Pancreas (tissue), 10 donors: ENCODE measurements around the gene DCC. TPM values are rescaled to one million over a fixed set of nuclear protein-coding genes. Genes with fewer than 3 reads are reported as not detected.
A peak's percentile ranks its signal among the peaks of the same experiment; 100 is the strongest.

ENCODE experiments used
- ATAC-seq, 4 donors: fragments of 200-7000 bp; cut with Tn5 transposase; one replicate each; pipeline versions ENCODE4 v1.8.0 to v1.9.1; 2020; ENCODE audit warnings: mild to moderate bottlenecking in 4 of 4, moderate library complexity in 4 of 4
- DNase-seq, 6 donors: peaks; one replicate each; pipeline ENCODE4 v3.0.0-alpha.2; 2020
- FAIRE-seq: peaks from 2 replicates; lab custom pipeline; 2012; peaks lifted over from hg19 to GRCh38; lab: Jason Lieb, UNC
- H3K27ac ChIP-seq, 4 donors: fragments of 200-600 bp; sonication (generic); 1 replicate in 3 of 4; 2 replicates in 1 of 4; pipeline versions ENCODE4 v1.5.0 to v1.8.0; 2020
- H3K27me3 ChIP-seq, 4 donors: fragments of 200-600 bp; one replicate each; pipeline ENCODE4 v1.8.0; 2021
- H3K36me3 ChIP-seq, 3 donors: fragments of 200-600 bp; sonication (generic) in 1 of 3; one replicate each; pipeline versions ENCODE4 v1.5.0 to v1.8.0; 2020 to 2021
- H3K4me1 ChIP-seq, 3 donors: fragments of 200-600 bp; one replicate each; pipeline ENCODE4 v1.8.0; 2021
- H3K4me3 ChIP-seq, 4 donors: fragments of 200-600 bp; sonication (generic) in 2 of 4; one replicate each; pipeline versions ENCODE4 v1.5.0 to v1.8.0; 2020 to 2021
- H3K9me3 ChIP-seq, 4 donors: fragments of 200-600 bp; one replicate each; pipeline ENCODE4 v1.8.0; 2021
- CTCF ChIP-seq, 4 donors: fragments of 200-600 bp; sonication (generic) in 3 of 4; IDR thresholded peaks; one replicate each; pipeline versions ENCODE4 v1.5.0 to v1.8.0; 2021; ENCODE audit warnings: antibody characterized with exemption in 4 of 4
- WGBS, 2 donors: extraction: QIAGEN DNeasy Blood & Tissue Kit; methylation state at CpG; one replicate each; pipeline ENCODE4 v1.1.7; 2013; 5-methylcytosine and 5-hydroxymethylcytosine counted together
- intact Hi-C, 3 donors: fragments of 100-400 bp; cut with DNase I; formaldehyde crosslinking; loops; one replicate each; pipeline versions ENCODE4 v1.11.1 to v1.14.2; 2022
- polyA plus RNA-seq, 2 donors: library from polyadenylated mRNA; stranded (reverse); fragments of 200-250 nt; gene quantifications; one replicate each; pipeline ENCODE4 v1.2.3, GENCODE V29; 2013
- total RNA-seq, 6 donors: library from RNA; stranded (reverse); fragmentation: NEBNext Ultra II Directional in 4 of 6; extraction: Animal tissue kit (Norgen Biotek cat#: 25700) in 4 of 6; gene quantifications; one replicate each; pipeline versions ENCODE4 v1.2.1 to v1.2.4, GENCODE V29; 2021 to 2023
- donor health status: healthy with polysubstance abuse.
- donor health status: DM: no; HTN: no; CAD: no; lungs with moderate emphysema.
- donor health status: DM: no; HTN: no; CAD: no.
- donor health status: control.
- donor health status: control.
- donor health status: Bipolar disorder and iron deficiency.
- donor health status: DM: yes; HTN: yes; CAD: no.
- donor health status: DM: no; HTN: no; CAD: no.
- donor health status: DM: no; HTN: no; CAD: no.
- donor health status: DM: yes; HTN: yes; CAD: no.

The DCC gene, protein sequence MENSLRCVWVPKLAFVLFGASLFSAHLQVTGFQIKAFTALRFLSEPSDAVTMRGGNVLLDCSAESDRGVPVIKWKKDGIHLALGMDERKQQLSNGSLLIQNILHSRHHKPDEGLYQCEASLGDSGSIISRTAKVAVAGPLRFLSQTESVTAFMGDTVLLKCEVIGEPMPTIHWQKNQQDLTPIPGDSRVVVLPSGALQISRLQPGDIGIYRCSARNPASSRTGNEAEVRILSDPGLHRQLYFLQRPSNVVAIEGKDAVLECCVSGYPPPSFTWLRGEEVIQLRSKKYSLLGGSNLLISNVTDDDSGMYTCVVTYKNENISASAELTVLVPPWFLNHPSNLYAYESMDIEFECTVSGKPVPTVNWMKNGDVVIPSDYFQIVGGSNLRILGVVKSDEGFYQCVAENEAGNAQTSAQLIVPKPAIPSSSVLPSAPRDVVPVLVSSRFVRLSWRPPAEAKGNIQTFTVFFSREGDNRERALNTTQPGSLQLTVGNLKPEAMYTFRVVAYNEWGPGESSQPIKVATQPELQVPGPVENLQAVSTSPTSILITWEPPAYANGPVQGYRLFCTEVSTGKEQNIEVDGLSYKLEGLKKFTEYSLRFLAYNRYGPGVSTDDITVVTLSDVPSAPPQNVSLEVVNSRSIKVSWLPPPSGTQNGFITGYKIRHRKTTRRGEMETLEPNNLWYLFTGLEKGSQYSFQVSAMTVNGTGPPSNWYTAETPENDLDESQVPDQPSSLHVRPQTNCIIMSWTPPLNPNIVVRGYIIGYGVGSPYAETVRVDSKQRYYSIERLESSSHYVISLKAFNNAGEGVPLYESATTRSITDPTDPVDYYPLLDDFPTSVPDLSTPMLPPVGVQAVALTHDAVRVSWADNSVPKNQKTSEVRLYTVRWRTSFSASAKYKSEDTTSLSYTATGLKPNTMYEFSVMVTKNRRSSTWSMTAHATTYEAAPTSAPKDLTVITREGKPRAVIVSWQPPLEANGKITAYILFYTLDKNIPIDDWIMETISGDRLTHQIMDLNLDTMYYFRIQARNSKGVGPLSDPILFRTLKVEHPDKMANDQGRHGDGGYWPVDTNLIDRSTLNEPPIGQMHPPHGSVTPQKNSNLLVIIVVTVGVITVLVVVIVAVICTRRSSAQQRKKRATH (N-terminal part only)
- total RNA-seq (under 1 TPM in 5 of 6 donors, not detected in 1; 0.18 to 0.44 (median 0.28) TPM), polyA plus RNA-seq (under 1 TPM; 0.19 to 0.38 TPM)

DNA sequence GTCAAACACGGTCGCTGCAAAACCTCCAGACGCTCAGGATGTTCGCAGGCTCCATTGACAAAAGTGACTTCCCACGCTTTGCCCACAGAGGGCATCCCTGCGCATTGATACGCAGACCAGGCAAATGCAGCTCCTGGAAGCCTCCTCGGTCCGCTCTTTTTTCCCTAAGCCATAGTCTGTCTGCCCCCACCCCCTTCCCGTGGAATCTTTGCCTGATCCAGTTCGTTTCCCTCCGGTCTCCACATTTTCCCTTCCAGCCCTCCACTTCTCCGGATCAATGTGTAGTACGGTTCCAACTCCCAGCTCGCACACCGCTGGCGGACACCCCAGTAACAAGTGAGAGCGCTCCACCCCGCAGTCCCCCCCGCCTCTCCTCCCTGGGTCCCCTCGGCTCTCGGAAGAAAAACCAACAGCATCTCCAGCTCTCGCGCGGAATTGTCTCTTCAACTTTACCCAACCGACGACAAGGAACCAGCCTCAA lies at the start of gene DCC:
Gene DCC (plus strand): TSS at position 307 of the 481 bp plus-strand sequence. CDS start 591 bp downstream, outside the sequence.
- no peak within 1 kb of the TSS for H3K27ac ChIP-seq
- no peaks in the 10 kb centered on the region for H3K36me3 ChIP-seq
- H3K4me3 ChIP-seq = peak within 1 kb of the TSS in 2 of 4 donors; percentile 6 to 34
- intact Hi-C loops = no loop called here
- FAIRE-seq (no peak), ATAC-seq (peak; percentile 60 to 95 (median 90)), DNase-seq (peak; percentile 29 to 72 (median 46))
- H3K27me3 ChIP-seq = peaks cover 0 to 16% (median 2%) of the 10 kb centered on the region in 4 donors
- 1 to 3% methylated on average over 27 of the region's 27 CpGs for WGBS, 2 donors
- TF ChIP-seq CTCF (IDR thresholded peaks at IDR 0.05) = peak in 2 of 4 donors; percentile 19 to 25
- no peaks in the 10 kb centered on the region for H3K4me1 ChIP-seq
- no peaks in the 10 kb centered on the region for H3K9me3 ChIP-seq

GRCh38 chr18:52310651-52311050 lies 29.3 kb upstream of the DCC start:
- Histone ChIP-seq H3K4me1 (no peaks in the 10 kb centered on the region), H3K36me3 (no peaks in the 10 kb centered on the region), H3K9me3 (no peaks in the 10 kb centered on the region), H3K27ac (no peak overlapping the region), H3K27me3 (no peaks in the 10 kb centered on the region), H3K4me3 (no peak overlapping the region)
- DNase-seq (no peak), FAIRE-seq (no peak), ATAC-seq (no peak)
- WGBS, 2 donors = 45 to 56% methylated on average over 2 of the region's 2 CpGs
- intact Hi-C loops = no loop called here
- TF ChIP-seq CTCF (IDR thresholded peaks at IDR 0.05) = no peak

DNA sequence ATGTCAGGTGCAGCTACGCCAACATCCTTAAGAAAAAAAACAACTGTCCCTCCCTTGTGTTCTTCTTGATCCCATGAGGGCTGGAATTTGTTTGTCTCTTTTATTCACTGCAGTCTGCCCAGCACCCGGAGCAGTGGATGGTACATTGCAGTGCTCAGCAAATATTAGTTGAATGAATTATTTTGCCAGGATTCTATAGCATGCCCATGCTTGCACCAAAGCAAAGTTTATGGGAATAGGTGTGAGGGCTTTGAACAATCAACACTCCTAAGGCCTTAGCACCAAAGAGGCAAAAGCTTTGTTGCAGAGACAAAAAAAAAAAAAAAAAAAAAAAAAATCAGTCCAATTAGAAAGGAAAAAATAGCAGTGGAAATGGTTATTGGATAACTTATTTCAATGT lies 28.7 kb upstream of the DCC start:
- Histone ChIP-seq H3K36me3 (no peaks in the 10 kb centered on the region), H3K4me1 (no peaks in the 10 kb centered on the region), H3K27ac (no peak overlapping the region), H3K4me3 (no peak overlapping the region), H3K9me3 (no peaks in the 10 kb centered on the region), H3K27me3 (no peaks in the 10 kb centered on the region)
- ATAC-seq (no peak), DNase-seq (no peak), FAIRE-seq (no peak)
- no peak for TF ChIP-seq CTCF (IDR thresholded peaks at IDR 0.05)
- intact Hi-C loops = no loop called here
- 73 to 84% methylated on average over 2 of the region's 2 CpGs for WGBS, 2 donors

DNA sequence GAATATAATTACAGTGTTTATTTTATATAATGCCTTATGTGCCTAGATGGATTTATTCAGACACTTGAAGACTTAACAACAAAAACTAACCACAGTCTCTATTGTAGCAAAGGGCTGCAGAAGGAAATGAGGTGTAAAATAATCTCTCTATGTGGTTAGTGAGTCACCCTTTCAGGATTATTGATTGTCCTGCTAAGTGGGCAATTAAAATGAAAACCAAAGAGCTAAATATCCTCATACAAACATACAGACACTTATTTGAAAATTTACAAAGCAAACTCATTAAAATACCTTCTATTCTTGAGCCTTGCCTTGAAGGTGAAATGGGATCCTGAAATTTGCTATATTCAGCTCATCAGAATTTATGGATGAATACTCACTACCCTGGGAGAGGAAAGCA lies 27.7 kb upstream of the DCC start:
- ATAC-seq (peak; percentile 56 to 93 (median 79)), FAIRE-seq (no peak), DNase-seq (no peak)
- TF ChIP-seq CTCF (IDR thresholded peaks at IDR 0.05) = no peak
- Histone ChIP-seq H3K27ac (no peak overlapping the region), H3K36me3 (no peaks in the 10 kb centered on the region), H3K4me1 (no peaks in the 10 kb centered on the region), H3K9me3 (no peaks in the 10 kb centered on the region), H3K27me3 (no peaks in the 10 kb centered on the region), H3K4me3 (no peak overlapping the region)
- intact Hi-C loops = no loop called here
